WERI-Rb-1 (cell line): ENCODE data around the gene MED22.
"Not testable (repeated sequence)": the region's sequence is repeated elsewhere in the genome, so short reads cannot be mapped to it uniquely, and the experiment has no call there.

Source experiments
- DNase-seq: peaks from one replicate; pipeline ENCODE4 v3.0.0-alpha.2; 2020
- H3K27ac ChIP-seq: fragments of 250-450 bp; sonication (Bioruptor Pico); 2 replicates; pipeline ENCODE4 v1.5.1; 2020; ENCODE audit warnings: mild to moderate bottlenecking, moderate library complexity
- H3K27me3 ChIP-seq: fragments of 250-450 bp; sonication (Bioruptor Pico); 2 replicates; pipeline ENCODE4 v1.5.1; 2021; ENCODE audit warnings: mild to moderate bottlenecking, low read depth, moderate library complexity; ENCODE audit not compliant: insufficient read depth, severe bottlenecking
- H3K36me3 ChIP-seq: fragments of 250-450 bp; sonication (Bioruptor Pico); 2 replicates; pipeline ENCODE4 v1.5.1; 2020; ENCODE audit warnings: mild to moderate bottlenecking, moderate library complexity
- H3K4me3 ChIP-seq: 2 replicates; pipeline ENCODE4 v1.5.1; 2011; ENCODE audit warnings: low read depth, mild to moderate bottlenecking, control low read depth, low read length
- H3K9me3 ChIP-seq: fragments of 250-450 bp; sonication (Bioruptor Pico); 2 replicates; pipeline ENCODE4 v1.5.1; 2021; ENCODE audit warnings: mild to moderate bottlenecking, moderate library complexity; ENCODE audit not compliant: severe bottlenecking
- TF ChIP-seq, protein P1 (sequence below): IDR thresholded peaks from 2 replicates; pipeline ENCODE4 v1.5.1; 2011; ENCODE audit warnings: low read depth, mild to moderate bottlenecking, control low read depth, inconsistent platforms, low read length

Gene MED22

GRCh38 chr9:133301253-133302230 lies 46.4 kb downstream of the MED22 start:
- H3K27ac ChIP-seq, result no peak overlapping the region
- no peak for DNase-seq

GRCh38 chr9:133299996-133300395 lies 47.9 kb downstream of the MED22 start:
- H3K36me3 ChIP-seq, H3K27ac ChIP-seq, DNase-seq, H3K27me3 ChIP-seq, H3K9me3 ChIP-seq, H3K4me3 ChIP-seq: not testable (repeated sequence)

More at GRCh38 chr9:133301253-133302230, 46.4 kb downstream of the MED22 start:
- TF ChIP-seq, protein P1, sequence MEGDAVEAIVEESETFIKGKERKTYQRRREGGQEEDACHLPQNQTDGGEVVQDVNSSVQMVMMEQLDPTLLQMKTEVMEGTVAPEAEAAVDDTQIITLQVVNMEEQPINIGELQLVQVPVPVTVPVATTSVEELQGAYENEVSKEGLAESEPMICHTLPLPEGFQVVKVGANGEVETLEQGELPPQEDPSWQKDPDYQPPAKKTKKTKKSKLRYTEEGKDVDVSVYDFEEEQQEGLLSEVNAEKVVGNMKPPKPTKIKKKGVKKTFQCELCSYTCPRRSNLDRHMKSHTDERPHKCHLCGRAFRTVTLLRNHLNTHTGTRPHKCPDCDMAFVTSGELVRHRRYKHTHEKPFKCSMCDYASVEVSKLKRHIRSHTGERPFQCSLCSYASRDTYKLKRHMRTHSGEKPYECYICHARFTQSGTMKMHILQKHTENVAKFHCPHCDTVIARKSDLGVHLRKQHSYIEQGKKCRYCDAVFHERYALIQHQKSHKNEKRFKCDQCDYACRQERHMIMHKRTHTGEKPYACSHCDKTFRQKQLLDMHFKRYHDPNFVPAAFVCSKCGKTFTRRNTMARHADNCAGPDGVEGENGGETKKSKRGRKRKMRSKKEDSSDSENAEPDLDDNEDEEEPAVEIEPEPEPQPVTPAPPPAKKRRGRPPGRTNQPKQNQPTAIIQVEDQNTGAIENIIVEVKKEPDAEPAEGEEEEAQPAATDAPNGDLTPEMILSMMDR, result no peak
- no peak overlapping the region for H3K4me3 ChIP-seq
- H3K9me3 ChIP-seq, result no peaks in the 10 kb centered on the region
- no peaks in the 10 kb centered on the region for H3K27me3 ChIP-seq
- H3K36me3 ChIP-seq, result no peaks in the 10 kb centered on the region

- TF ChIP-seq, protein P1, result no peak
- DNase-seq, result no peak
- no peak overlapping the region for H3K4me3 ChIP-seq
- H3K36me3 ChIP-seq, result no peaks in the 10 kb centered on the region
- peaks cover 14% of the 10 kb centered on the region for H3K9me3 ChIP-seq
- no peaks in the 10 kb centered on the region for H3K27me3 ChIP-seq
- no peak overlapping the region for H3K27ac ChIP-seq
These were observed 53.7 kb downstream of the MED22 start for GRCh38 chr9:133294257-133294656.

- TF ChIP-seq, protein P1, result no peak
- H3K27me3 ChIP-seq, result no peaks in the 10 kb centered on the region
- no peak overlapping the region for H3K27ac ChIP-seq
- H3K4me3 ChIP-seq, result no peak overlapping the region
- H3K36me3 ChIP-seq, result no peaks in the 10 kb centered on the region
- peak; percentile 41 for DNase-seq
- peaks cover 22% of the 10 kb centered on the region for H3K9me3 ChIP-seq
These were observed 57.1 kb downstream of the MED22 start for GRCh38 chr9:133290751-133291302.
